Fibroblast of the aortic adventitia (primary cell): Measurements from ENCODE around the gene MAP4K4. TPM values are rescaled to one million over a fixed set of nuclear protein-coding genes. Genes with fewer than 3 reads are reported as not detected.

Source experiments
- DNase-seq: peaks from one replicate; pipeline ENCODE4 v3.0.0-alpha.2; 2010; ENCODE audit warnings: low read depth
- H3K4me3 ChIP-seq: 2 replicates; pipeline ENCODE4 v1.5.1; 2011; ENCODE audit warnings: low read depth, mild to moderate bottlenecking, control low read depth, low read length, moderate library complexity
- CTCF ChIP-seq: IDR thresholded peaks from 2 replicates; pipeline ENCODE4 v1.5.1; 2011; ENCODE audit warnings: mild to moderate bottlenecking, low read length, control low read depth, inconsistent platforms; ENCODE audit not compliant: insufficient read depth
- total RNA-seq: library from RNA; depleted of rRNA; stranded (reverse); fragments of >200 nt; gene quantifications from 2 replicates; pipeline ENCODE4 v1.2.3, GENCODE V29; 2012; ENCODE audit warnings: low replicate concordance

The MAP4K4 gene
- total RNA-seq, 1 donor: 208 TPM

GRCh38 chr2:101753720-101754490, 56.4 kb downstream of the MAP4K4 start:
- H3K4me3 ChIP-seq: no peak overlapping the region
- no peak for DNase-seq
- TF ChIP-seq CTCF: no peak

GRCh38 chr2:101754618-101755017, 57.1 kb downstream of the MAP4K4 start:
- peak; percentile 46 for DNase-seq
- no peak for TF ChIP-seq CTCF

GRCh38 chr2:101756266-101756665, 58.8 kb downstream of the MAP4K4 start:
- no peak for DNase-seq
- no peak overlapping the region for H3K4me3 ChIP-seq
- TF ChIP-seq CTCF: no peak

More at GRCh38 chr2:101754618-101755017, 57.1 kb downstream of the MAP4K4 start:
- H3K4me3 ChIP-seq: no peak overlapping the region

- DNase-seq: no peak
- TF ChIP-seq CTCF: no peak
- H3K4me3 ChIP-seq: no peak overlapping the region
Measured at GRCh38 chr2:101758001-101758400, 60.5 kb downstream of the MAP4K4 start.

GRCh38 chr2:101759162-101759561, 61.7 kb downstream of the MAP4K4 start:
- no peak overlapping the region for H3K4me3 ChIP-seq
- TF ChIP-seq CTCF: no peak

GRCh38 chr2:101762451-101763171, 65.1 kb downstream of the MAP4K4 start:
- TF ChIP-seq CTCF: no peak
- H3K4me3 ChIP-seq: no peak overlapping the region
- no peak for DNase-seq

More at GRCh38 chr2:101759162-101759561, 61.7 kb downstream of the MAP4K4 start:
- DNase-seq: peak; percentile 96
